GM18907 (cell line): ENCODE results near the gene WDR5.

ENCODE experiments used
- ATAC-seq: cut with Tn5 transposase; IDR thresholded peaks from one replicate; pipeline ENCODE4 v1.9.1; 2021; ENCODE audit warnings: mild to moderate bottlenecking, moderate library complexity; ENCODE audit not compliant: unreplicated experiment

WDR5 gene

GRCh38 chr9:134185536-134186011, 49.7 kb downstream of the WDR5 start:
- ATAC-seq: no peak

- ATAC-seq: no peak
These were observed 50.7 kb downstream of the WDR5 start for GRCh38 chr9:134186471-134187109.

- no peak for ATAC-seq
These were observed 51.2 kb downstream of the WDR5 start for GRCh38 chr9:134187110-134187531.

- ATAC-seq: no peak
These were observed 52.1 kb downstream of the WDR5 start for GRCh38 chr9:134187891-134188385.

GRCh38 chr9:134188386-134189144, 52.7 kb downstream of the WDR5 start:
- ATAC-seq: no peak

GRCh38 chr9:134189145-134189469, 53.2 kb downstream of the WDR5 start:
- no peak for ATAC-seq

- ATAC-seq: no peak
These were observed 53.8 kb downstream of the WDR5 start for GRCh38 chr9:134189470-134190231.

- ATAC-seq: no peak
These were observed 54.6 kb downstream of the WDR5 start for GRCh38 chr9:134190232-134191121.

GRCh38 chr9:134191455-134192209, 55.8 kb downstream of the WDR5 start:
- no peak for ATAC-seq

GRCh38 chr9:134192311-134192950, 56.5 kb downstream of the WDR5 start:
- ATAC-seq: no peak

- no peak for ATAC-seq
These were observed 57.3 kb downstream of the WDR5 start for GRCh38 chr9:134192951-134193731.

- no peak for ATAC-seq
These were observed 58.1 kb downstream of the WDR5 start for GRCh38 chr9:134193912-134194535.

- ATAC-seq: no peak
These were observed 59.7 kb downstream of the WDR5 start for GRCh38 chr9:134195558-134195957.

- no peak for ATAC-seq
These were observed 61.0 kb downstream of the WDR5 start for GRCh38 chr9:134196911-134197310.

- ATAC-seq: no peak
These were observed 62.9 kb downstream of the WDR5 start for GRCh38 chr9:134198791-134199190.

- no peak for ATAC-seq
These were observed 64.8 kb downstream of the WDR5 start for GRCh38 chr9:134200730-134201129.

- ATAC-seq: no peak
These were observed 67.3 kb downstream of the WDR5 start for GRCh38 chr9:134203224-134203623.

- ATAC-seq: no peak
These were observed 68.2 kb downstream of the WDR5 start for GRCh38 chr9:134204041-134204440.
